KOPT-K1 (cell line): ENCODE measurements around the gene PDGFRA.
"Not testable (repeated sequence)": the region's sequence is repeated elsewhere in the genome, so short reads cannot be mapped to it uniquely, and the experiment has no call there.

Source experiments
- H3K27ac ChIP-seq: fragments of 200-600 bp; sonication (generic); 2 replicates; pipeline ENCODE4 v1.5.1; 2016; ENCODE audit warnings: antibody characterized with exemption, mild to moderate bottlenecking, low read depth, low read length; ENCODE audit not compliant: poor library complexity, severe bottlenecking
- H3K36me3 ChIP-seq: fragments of 200-600 bp; sonication (generic); 2 replicates; pipeline ENCODE4 v1.5.1; 2017; ENCODE audit warnings: antibody characterized with exemption, mild to moderate bottlenecking, low read length, moderate library complexity; ENCODE audit not compliant: insufficient read depth
- H3K9me3 ChIP-seq: fragments of 200-600 bp; sonication (generic); 2 replicates; pipeline ENCODE4 v1.5.1; 2017; ENCODE audit warnings: antibody characterized with exemption, low read length, mild to moderate bottlenecking; ENCODE audit not compliant: insufficient read depth, poor library complexity, severe bottlenecking

PDGFRA gene

DNA sequence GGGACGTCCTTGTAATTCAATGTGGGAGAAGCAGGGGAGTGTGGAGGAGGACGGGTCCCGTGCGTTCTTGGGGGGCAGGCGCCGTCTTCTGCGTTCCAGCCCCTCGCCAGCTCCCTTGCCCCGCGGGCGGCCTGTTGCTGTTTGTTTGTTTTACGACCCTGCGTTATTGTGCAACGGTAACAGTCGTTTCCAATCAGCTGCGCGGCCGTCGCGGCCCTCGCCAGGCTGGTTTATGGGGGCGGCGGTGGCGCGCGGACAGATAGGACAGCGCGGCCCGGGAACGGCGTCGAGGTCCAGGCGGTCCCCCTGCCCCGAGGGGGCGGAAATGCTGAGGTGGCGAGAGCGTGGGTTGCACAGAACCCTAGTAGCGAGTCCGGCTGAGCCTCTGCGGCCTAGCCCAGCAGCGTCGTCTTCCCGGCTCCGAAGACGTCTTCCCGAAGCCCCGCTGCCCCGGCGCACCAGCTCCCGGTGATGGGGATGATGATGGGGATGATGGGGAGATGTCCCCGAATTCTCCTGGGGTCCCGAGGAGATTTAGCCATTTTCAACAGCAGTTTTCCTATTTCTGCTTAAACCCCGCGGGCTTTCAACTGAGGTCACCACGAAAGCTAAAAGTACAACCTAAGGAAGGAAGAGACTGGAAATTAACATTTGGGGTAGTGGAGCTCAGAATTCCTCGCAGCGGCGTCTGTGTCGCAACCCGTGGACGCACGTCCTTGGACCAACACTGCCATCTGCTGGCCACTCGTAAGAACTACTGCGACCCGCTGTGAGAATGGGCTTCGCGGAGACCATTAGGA is 4.8 kb downstream of the PDGFRA start:
- H3K27ac ChIP-seq = no peak overlapping the region
- no peaks in the 10 kb centered on the region for H3K36me3 ChIP-seq
- H3K9me3 ChIP-seq = peaks cover 28% of the 10 kb centered on the region

GRCh38 chr4:54234497-54235205 is 5.6 kb downstream of the PDGFRA start:
- no peak overlapping the region for H3K27ac ChIP-seq
- peaks cover 28% of the 10 kb centered on the region for H3K9me3 ChIP-seq
- H3K36me3 ChIP-seq = no peaks in the 10 kb centered on the region

DNA sequence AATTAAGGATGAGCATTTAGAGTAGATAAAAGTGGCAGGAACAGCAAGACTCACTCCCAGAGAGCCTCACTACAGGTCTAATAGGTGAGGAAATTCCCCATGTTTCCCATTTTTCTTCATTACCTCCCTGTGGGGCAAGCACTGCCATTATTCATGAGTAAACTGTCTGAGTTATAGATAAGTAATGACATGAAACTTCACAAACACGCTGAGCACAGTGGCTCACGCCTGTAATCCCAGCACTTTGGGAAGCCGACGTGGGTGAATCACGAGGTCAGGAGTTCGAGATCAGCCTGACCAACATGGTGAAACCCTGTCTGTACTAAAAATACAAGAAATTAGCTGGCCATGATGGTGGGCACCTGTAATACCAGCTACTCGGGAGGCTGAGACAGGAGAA is 7.2 kb downstream of the PDGFRA start:
- H3K9me3 ChIP-seq = peaks cover 35% of the 10 kb centered on the region
- H3K27ac ChIP-seq, H3K36me3 ChIP-seq: not testable (repeated sequence)

GRCh38 chr4:54237770-54238169 is 8.7 kb downstream of the PDGFRA start:
- H3K9me3 ChIP-seq = peaks cover 36% of the 10 kb centered on the region
- no peaks in the 10 kb centered on the region for H3K36me3 ChIP-seq
- no peak overlapping the region for H3K27ac ChIP-seq

- Histone ChIP-seq H3K36me3 (no peaks in the 10 kb centered on the region), H3K9me3 (peaks cover 36% of the 10 kb centered on the region), H3K27ac (no peak overlapping the region)
Observed at GRCh38 chr4:54238389-54238788, 9.3 kb downstream of the PDGFRA start.

- peaks cover 37% of the 10 kb centered on the region for H3K9me3 ChIP-seq
- not testable (repeated sequence) for H3K36me3 ChIP-seq, H3K27ac ChIP-seq
Observed at GRCh38 chr4:54241268-54241823, 12.3 kb downstream of the PDGFRA start.

DNA sequence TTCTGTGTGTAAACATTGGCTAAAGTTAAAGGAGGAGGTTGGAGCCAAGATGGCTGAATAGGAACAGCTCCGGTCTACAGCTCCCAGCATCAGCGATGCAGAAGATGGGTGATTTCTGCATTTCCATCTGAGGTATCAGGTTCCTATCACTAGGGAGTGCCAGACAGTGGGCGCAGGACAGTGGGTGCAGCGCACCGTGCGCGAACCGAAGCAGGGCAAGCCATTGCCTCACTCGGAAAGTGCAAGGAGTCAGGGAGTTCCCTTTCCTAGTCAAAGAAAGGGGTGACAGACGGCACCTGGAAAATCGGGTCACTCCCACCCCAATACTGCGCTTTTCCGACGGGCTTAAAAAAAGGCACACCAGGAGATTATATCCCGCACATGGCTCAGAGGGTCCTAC is 14.4 kb downstream of the PDGFRA start:
- H3K9me3 ChIP-seq = peaks cover 37% of the 10 kb centered on the region
- not testable (repeated sequence) for H3K27ac ChIP-seq, H3K36me3 ChIP-seq

DNA sequence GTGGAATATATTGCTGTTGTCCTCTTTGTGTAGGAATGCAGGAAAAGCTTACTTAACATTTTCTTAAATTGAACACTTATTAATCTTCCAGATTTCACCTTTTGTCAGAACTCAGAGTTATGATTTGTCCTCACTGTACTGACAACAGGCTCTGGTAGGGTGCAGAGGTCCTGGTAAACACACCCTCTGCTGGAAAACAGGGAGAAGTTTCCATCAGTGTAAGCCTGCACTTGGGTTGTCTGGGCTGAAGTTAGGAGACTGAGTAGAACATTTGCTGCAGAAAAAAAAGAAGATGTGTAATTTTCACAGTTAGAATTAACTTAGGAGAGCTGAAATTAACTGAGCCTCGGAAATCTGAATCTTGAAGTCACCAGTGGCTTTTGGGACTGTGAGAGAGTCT is 23.2 kb downstream of the PDGFRA start:
- not testable (repeated sequence) for H3K36me3 ChIP-seq, H3K27ac ChIP-seq
- H3K9me3 ChIP-seq = peaks cover 16% of the 10 kb centered on the region

DNA sequence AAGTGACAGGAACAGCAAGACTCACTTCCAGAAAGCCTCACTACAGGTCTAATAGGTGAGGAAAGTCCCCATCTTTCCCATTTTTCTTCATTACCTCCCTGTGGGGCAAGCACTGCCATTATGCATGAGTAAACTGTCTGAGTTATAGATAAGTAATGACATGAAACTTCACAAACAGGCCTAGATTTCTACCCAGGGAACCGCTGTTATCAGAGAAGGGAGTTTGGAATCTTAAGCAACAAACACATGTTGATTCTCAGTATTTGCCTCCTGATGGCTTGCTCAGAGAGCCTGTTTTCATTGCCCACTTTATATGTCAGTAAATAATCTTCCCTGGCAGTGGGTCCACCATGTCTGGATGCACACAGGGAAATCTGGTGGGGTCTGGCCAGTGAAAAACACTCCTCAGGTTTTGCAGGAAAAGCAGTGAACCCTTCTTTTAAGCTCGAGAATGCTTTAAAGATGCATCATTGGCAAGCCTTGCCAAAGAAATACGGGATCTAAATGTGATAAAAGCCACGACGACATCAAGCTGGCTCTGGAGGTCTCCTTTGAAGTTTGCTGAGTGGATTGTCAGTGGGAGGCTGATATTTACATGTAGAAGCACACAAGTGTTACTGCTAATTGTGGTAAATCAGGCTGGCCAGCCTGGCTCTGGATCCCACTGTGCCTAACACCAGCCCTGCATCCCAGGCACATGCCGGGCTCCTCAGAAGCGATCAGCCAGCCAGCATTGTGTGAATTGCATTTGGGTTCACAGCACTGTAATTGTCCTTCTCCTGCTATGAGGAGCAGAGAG is 25.2 kb downstream of the PDGFRA start:
- H3K36me3 ChIP-seq = no peaks in the 10 kb centered on the region
- no peak overlapping the region for H3K27ac ChIP-seq
- H3K9me3 ChIP-seq = peaks cover 16% of the 10 kb centered on the region

DNA sequence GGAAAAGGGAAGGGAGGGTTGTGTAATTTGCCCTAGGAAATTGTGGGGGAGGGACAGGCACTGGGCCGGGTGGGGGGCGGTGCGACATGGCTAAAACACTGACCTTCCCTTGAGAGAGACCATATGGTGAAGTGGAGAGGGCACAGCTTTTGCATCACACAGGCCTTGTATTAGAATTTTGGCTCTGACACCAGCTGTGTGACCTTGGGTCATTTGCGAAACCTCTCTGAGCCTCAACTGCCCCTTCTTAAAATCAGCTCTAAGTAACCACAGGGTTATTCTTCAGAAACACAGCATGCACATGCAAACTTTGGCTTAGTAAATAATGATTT is 25.8 kb downstream of the PDGFRA start:
- H3K27ac ChIP-seq = no peak overlapping the region
- no peaks in the 10 kb centered on the region for H3K36me3 ChIP-seq
- peaks cover 16% of the 10 kb centered on the region for H3K9me3 ChIP-seq

GRCh38 chr4:54255881-54256280 is 26.8 kb downstream of the PDGFRA start:
- Histone ChIP-seq H3K36me3 (no peaks in the 10 kb centered on the region), H3K27ac (no peak overlapping the region), H3K9me3 (peaks cover 11% of the 10 kb centered on the region)

- Histone ChIP-seq H3K36me3 (no peaks in the 10 kb centered on the region), H3K27ac (no peak overlapping the region), H3K9me3 (peaks cover 2% of the 10 kb centered on the region)
Observed at GRCh38 chr4:54256491-54257486, 27.7 kb downstream of the PDGFRA start.

DNA sequence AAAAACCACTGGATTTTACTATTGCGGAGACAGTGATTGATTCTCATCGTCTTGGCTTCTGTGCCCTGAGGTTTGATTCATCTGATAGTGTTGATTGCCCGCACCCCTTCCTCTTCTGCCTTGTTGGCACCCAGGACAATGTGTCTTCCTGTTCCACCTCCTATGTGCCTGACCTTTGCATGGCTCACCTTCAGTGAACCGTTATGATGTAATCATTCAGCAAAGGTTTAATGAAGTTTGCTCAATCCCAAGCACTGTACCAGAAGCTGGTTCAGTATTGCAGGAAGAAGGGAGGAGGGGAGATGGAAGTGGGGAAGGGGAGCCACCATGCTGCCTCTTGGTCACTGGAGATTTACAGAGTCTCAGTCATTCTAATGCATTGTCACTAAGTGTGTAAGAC is 36.3 kb downstream of the PDGFRA start:
- Histone ChIP-seq H3K9me3 (no peaks in the 10 kb centered on the region), H3K36me3 (no peaks in the 10 kb centered on the region), H3K27ac (no peak overlapping the region)

DNA sequence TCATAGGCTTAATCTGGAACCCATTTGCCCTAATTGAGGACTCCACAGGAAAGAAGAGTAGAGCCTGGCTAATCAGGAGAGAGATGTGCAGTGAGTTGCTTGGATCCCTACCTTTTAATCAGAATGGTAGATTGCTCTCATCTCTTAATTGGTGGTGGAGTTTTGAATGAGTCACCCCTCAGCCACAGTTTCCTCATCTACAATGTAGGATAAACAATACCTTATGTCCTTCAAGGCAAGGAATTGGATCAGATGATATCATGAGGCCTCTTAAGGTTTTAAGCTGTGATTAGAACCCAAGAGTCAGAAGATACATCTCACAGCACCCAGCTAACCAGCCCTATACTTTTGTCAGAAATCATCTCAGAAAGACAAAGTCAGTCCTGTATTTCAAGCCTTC is 39.1 kb downstream of the PDGFRA start:
- Histone ChIP-seq H3K27ac (no peak overlapping the region), H3K36me3 (no peaks in the 10 kb centered on the region)

More for the DNA sequence above, 39.1 kb downstream of the PDGFRA start:
- H3K9me3 ChIP-seq = no peaks in the 10 kb centered on the region
